ENCODE data around the gene TNFRSF1A. TPM values are rescaled to one million over a fixed set of nuclear protein-coding genes. Genes with fewer than 3 reads are reported as not detected.
A peak's percentile ranks its signal among the peaks of the same experiment; 100 is the strongest.

TNFRSF1A gene
- total and polyA plus RNA-seq, 2 of the 13 experiments (the other 11 are each of a cell fraction or from before 2014, with no cell fraction given) = 41.5 to 61.2 TPM

- no peak for TF ChIP-seq ZNF577 (CRISPR knock-in tag; IDR thresholded peaks at IDR 0.05; ENCODE audit: borderline replicate concordance, low read depth)
- TF ChIP-seq PHF20 (CRISPR knock-in tag; IDR thresholded peaks at IDR 0.05) = no peak
- TF ChIP-seq ZC3H13 (CRISPR knock-in tag; IDR thresholded peaks at IDR 0.05) = no peak
- peak; percentile 59; the same call in 1 of the 2 replicates for TF ChIP-seq ZNF891 (CRISPR knock-in tag; IDR thresholded peaks at IDR 0.05)
- TF ChIP-seq E2F5 (CRISPR knock-in tag; conservative IDR thresholded peaks at IDR 0.05) = no peak
- TF ChIP-seq ARNT2 (CRISPR knock-in tag; IDR thresholded peaks at IDR 0.05; ENCODE audit: low read depth) = no peak
- no peak for TF ChIP-seq ZBTB40 (IDR thresholded peaks at IDR 0.05)
- TF ChIP-seq ZBTB40 (CRISPR knock-in tag; IDR thresholded peaks at IDR 0.05) = no peak
- TF ChIP-seq, protein P1, sequence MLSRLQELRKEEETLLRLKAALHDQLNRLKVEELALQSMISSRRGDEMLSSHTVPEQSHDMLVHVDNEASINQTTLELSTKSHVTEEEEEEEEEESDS (CRISPR knock-in tag; IDR thresholded peaks at IDR 0.05; ENCODE audit: borderline replicate concordance) = no peak
- no peak for TF ChIP-seq KLF13 (CRISPR knock-in tag; IDR thresholded peaks at IDR 0.05)
- no peak for TF ChIP-seq SP4 (CRISPR knock-in tag; IDR thresholded peaks at IDR 0.05)
- no peak for TF ChIP-seq CENPBD1 (CRISPR knock-in tag; IDR thresholded peaks at IDR 0.05; ENCODE audit: borderline replicate concordance, low read depth)
- TF ChIP-seq RBAK (CRISPR knock-in tag; IDR thresholded peaks at IDR 0.05) = no peak
- TF ChIP-seq ZNF839 (CRISPR knock-in tag; IDR thresholded peaks at IDR 0.05; ENCODE audit: borderline replicate concordance) = no peak
- peak; percentile 16; the same call in 1 of the 2 replicates for TF ChIP-seq TAF1 (CRISPR knock-in tag; IDR thresholded peaks at IDR 0.05)
Observed at GRCh38 chr12:6284273-6284672, 57.6 kb downstream of the TNFRSF1A start (continued).
